Suprapubic skin (tissue), 4 donors: ENCODE measurements around the gene USP6. TPM values are rescaled to one million over a fixed set of nuclear protein-coding genes. Genes with fewer than 3 reads are reported as not detected.
"Not testable (repeated sequence)": the region's sequence is repeated elsewhere in the genome, so short reads cannot be mapped to it uniquely, and the experiment has no call there.

ENCODE experiments used
- DNase-seq, 2 donors: peaks; one replicate each; pipeline ENCODE4 v3.0.0-alpha.2; 2019; ENCODE audit warnings: low spot score in 2 of 2
- H3K27ac ChIP-seq: fragments of 200-600 bp; sonication (generic); one replicate; pipeline ENCODE4 v1.5.1; 2019
- H3K27me3 ChIP-seq: fragments of 200-600 bp; sonication (generic); one replicate; pipeline ENCODE4 v1.5.1; 2019
- H3K36me3 ChIP-seq: fragments of 200-600 bp; sonication (generic); one replicate; pipeline ENCODE4 v1.5.1; 2019
- H3K4me1 ChIP-seq: fragments of 200-600 bp; sonication (generic); one replicate; pipeline ENCODE4 v1.5.1; 2019
- H3K4me3 ChIP-seq: fragments of 200-600 bp; sonication (generic); one replicate; pipeline ENCODE4 v1.5.1; 2019; ENCODE audit warnings: mild to moderate bottlenecking
- H3K9me3 ChIP-seq: fragments of 200-600 bp; sonication (generic); one replicate; pipeline ENCODE4 v1.5.1; 2019
- CTCF ChIP-seq, 2 donors: fragments of 200-600 bp in 1 of 2; fragments of 450-650 bp in 1 of 2; sonication (generic) in 1 of 2; IDR thresholded peaks; one replicate each; pipeline ENCODE4 v1.5.1; 2016 to 2019; ENCODE audit warnings: antibody characterized with exemption in 2 of 2, mild to moderate bottlenecking in 1 of 2, moderate library complexity in 1 of 2
- EP300 ChIP-seq: sonication (generic); formaldehyde crosslinking; IDR thresholded peaks from one replicate; pipeline ENCODE4 v1.6.1; 2017; ENCODE audit warnings: antibody characterized with exemption
- POLR2A ChIP-seq, 2 donors: fragments of 450-650 bp; IDR thresholded peaks; one replicate each; pipeline ENCODE4 v1.6.1; 2017; ENCODE audit warnings: antibody characterized with exemption in 2 of 2, mild to moderate bottlenecking in 2 of 2, moderate library complexity in 2 of 2
- POLR2AphosphoS5 ChIP-seq, 3 donors: sonication (generic); formaldehyde crosslinking; IDR thresholded peaks; one replicate each; pipeline ENCODE4 v1.6.1; 2017; ENCODE audit warnings: antibody characterized with exemption in 3 of 3
- WGBS: methylation state at CpG from one replicate; pipeline ENCODE4 v1.1.5; 2018; 5-methylcytosine and 5-hydroxymethylcytosine counted together
- total RNA-seq, 4 donors: library from RNA; depleted of rRNA; stranded (reverse); fragments of >200 nt; gene quantifications; one replicate each; pipeline ENCODE4 v1.1.0, GENCODE V29; 2016

USP6 gene
- total RNA-seq, 4 donors from 2014 or later, result 0.16 to 1.4 (median 0.89) TPM; not detected in 1

- H3K4me3 ChIP-seq, result no peak overlapping the region
- WGBS, result 91% methylated on average over 8 of the region's 8 CpGs
- no peaks in the 10 kb centered on the region for H3K4me1 ChIP-seq
- H3K27ac ChIP-seq, result no peak overlapping the region
- no peaks in the 10 kb centered on the region for H3K9me3 ChIP-seq
- H3K36me3 ChIP-seq, result no peaks in the 10 kb centered on the region
- TF ChIP-seq POLR2AphosphoS5 (IDR thresholded peaks at IDR 0.05) (no peak), POLR2A (IDR thresholded peaks at IDR 0.05) (no peak), CTCF (IDR thresholded peaks at IDR 0.05) (no peak)
- DNase-seq, result peak; percentile 20 to 37
- H3K27me3 ChIP-seq, result no peaks in the 10 kb centered on the region
Observed at GRCh38 chr17:5133311-5133710, 17.5 kb downstream of the USP6 start.

DNA sequence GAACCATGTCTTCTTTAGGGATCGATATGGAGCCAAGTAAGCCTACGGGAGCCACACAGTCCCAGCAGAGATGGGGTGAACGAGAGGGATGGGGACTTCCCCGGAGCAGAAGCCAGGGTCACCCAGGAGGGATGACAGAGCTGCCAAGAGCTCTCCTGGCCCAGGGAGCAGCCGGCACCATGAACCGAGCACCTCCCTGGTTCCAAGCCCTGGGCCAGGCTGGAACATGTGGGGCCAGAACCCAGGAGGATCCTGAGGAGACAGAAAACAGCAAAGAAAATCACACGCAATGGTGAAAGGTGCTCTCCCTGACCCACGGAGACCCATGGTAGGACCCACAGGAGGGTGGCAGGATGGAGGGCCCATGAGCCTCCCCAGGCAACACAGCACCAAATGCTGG lies 18.1 kb downstream of the USP6 start:
- DNase-seq, result peak in 1 of 2 donors; percentile 25
- H3K27me3 ChIP-seq, H3K9me3 ChIP-seq, H3K36me3 ChIP-seq, H3K4me1 ChIP-seq, H3K4me3 ChIP-seq, H3K27ac ChIP-seq: not testable (repeated sequence)
- WGBS, result 96% methylated on average over 6 of the region's 8 CpGs

GRCh38 chr17:5134571-5134970 lies 18.7 kb downstream of the USP6 start:
- 81% methylated on average over 11 of the region's 11 CpGs for WGBS
- H3K36me3 ChIP-seq, H3K27ac ChIP-seq, H3K27me3 ChIP-seq, H3K4me1 ChIP-seq, DNase-seq, H3K4me3 ChIP-seq, H3K9me3 ChIP-seq: not testable (repeated sequence)

GRCh38 chr17:5135131-5135712 lies 19.4 kb downstream of the USP6 start:
- not testable (repeated sequence) for H3K36me3 ChIP-seq, H3K27me3 ChIP-seq, DNase-seq, H3K27ac ChIP-seq, H3K4me1 ChIP-seq, H3K4me3 ChIP-seq, H3K9me3 ChIP-seq
- 81% methylated on average over 5 of the region's 8 CpGs for WGBS

DNA sequence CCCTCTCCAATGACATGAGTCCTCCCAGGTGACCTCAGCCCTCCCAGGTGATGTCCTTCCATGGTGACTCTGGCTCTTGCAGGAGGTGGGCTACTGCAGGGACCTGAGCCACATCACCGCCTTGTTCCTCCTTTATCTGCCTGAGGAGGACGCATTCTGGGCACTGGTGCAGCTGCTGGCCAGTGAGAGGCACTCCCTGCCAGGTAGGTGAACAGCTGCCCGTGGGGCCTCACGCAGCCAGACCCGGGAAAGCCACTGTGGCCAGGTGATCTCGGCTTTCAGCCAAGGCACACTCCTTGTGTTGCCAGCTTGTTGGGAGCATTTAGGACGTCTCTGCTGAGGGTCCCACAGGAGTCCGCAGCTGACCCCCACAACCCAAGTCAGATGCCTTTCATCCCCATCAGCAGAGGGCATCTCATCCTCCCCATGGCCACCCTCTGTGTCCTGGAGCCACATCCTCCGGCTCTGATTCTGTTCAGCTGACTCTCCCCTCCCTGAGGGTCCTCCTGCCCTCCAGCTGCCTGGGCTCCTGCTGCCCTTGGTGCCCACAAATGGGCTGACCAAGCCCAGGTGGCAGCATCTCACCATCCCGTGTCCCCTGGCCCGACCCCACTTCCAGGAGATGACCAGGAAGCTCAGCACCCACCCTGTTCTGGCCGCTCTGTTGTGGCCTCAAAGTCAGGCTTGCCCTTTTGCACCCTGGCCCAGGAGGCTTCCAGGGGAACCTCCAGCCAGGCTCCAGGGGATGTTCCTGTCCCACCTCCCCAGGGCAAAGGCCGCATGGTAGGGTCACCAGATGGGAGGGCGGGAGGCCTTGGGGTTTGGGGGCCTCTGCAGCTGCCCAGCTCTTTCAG lies 20.1 kb downstream of the USP6 start:
- Histone ChIP-seq H3K27me3 (no peaks in the 10 kb centered on the region), H3K9me3 (no peaks in the 10 kb centered on the region), H3K4me3 (no peak overlapping the region), H3K36me3 (no peaks in the 10 kb centered on the region), H3K4me1 (no peaks in the 10 kb centered on the region), H3K27ac (no peak overlapping the region)
- TF ChIP-seq POLR2A (IDR thresholded peaks at IDR 0.05) (no peak), CTCF (IDR thresholded peaks at IDR 0.05) (no peak), POLR2AphosphoS5 (IDR thresholded peaks at IDR 0.05) (no peak), EP300 (no peak)
- WGBS, result 79% methylated on average over 5 of the region's 14 CpGs
- no peak for DNase-seq

DNA sequence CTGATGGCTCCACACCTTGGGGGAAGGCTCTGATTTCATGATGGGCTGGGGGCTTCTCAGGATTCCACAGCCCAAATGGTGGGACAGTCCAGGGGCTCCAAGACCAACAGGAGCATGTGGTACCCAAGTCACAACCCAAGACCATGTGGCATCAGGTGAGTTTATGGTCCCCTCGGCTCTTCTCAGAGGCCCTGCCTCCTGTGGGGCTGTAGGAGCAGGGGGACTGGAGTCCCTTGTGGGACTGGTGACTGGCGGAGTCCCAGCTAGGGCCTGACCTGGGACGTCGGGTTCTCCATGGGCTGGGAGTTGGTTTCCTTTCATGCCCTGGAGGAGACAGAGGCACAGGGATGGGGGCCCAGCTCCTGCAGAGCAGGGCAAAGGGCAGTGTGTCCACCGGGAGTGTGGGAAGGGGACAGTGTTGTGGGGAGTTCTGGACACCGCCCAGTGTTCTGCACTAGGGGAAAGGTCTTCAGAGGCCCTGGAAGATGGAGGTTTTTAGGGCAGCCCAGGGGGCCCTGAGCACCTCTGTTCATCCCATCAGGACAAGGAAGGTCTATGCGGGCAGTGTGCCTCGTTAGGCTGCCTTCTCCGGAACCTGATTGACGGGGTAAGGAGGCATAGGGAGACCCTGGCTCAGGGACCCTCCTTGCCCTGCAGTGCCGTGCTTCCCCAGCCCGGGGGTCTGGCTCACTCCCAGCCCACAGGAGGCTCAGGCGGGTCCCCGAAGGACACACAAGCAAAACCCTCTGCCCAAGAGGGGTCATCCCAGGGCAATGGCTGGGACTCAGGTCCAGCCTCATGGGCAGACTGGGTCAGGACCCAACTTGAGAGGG lies 21.0 kb downstream of the USP6 start:
- H3K27ac ChIP-seq, H3K4me3 ChIP-seq, H3K27me3 ChIP-seq, H3K9me3 ChIP-seq, H3K4me1 ChIP-seq, DNase-seq, H3K36me3 ChIP-seq: not testable (repeated sequence)
- 88% methylated on average over 11 of the region's 14 CpGs for WGBS

- WGBS, result 89% methylated on average over 4 of the region's 15 CpGs
- DNase-seq, result not testable (repeated sequence)
Observed at GRCh38 chr17:5137511-5138197, 21.8 kb downstream of the USP6 start.

DNA sequence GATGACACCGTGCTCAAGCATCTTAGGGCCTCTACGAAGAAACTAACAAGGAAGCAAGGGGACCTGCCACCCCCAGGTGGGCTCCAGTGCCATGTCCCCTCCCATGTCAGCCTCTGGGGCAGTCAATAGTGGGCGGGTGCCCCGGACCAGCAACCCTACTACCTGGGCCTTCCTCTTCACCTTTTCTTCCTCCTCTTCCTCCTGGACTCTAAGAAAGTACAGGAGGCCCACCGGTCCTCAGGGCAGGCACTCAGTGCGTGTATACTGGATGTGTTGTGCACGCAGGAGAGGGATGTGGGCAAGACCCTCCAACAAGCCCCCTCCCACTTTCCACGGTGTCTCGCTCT lies 22.3 kb downstream of the USP6 start:
- not testable (repeated sequence) for H3K9me3 ChIP-seq, H3K4me1 ChIP-seq, H3K4me3 ChIP-seq, DNase-seq, H3K27me3 ChIP-seq, H3K36me3 ChIP-seq, H3K27ac ChIP-seq
- WGBS, result 88% methylated on average over 8 of the region's 9 CpGs

More at GRCh38 chr17:5137511-5138197, 21.8 kb downstream of the USP6 start:
- H3K4me1 ChIP-seq, H3K27ac ChIP-seq, H3K4me3 ChIP-seq, H3K9me3 ChIP-seq, H3K36me3 ChIP-seq, H3K27me3 ChIP-seq: not testable (repeated sequence)
